ENCODE measurements around the gene B4GALT5.
"Not testable (repeated sequence)": the region's sequence is repeated elsewhere in the genome, so short reads cannot be mapped to it uniquely, and the experiment has no call there.

The B4GALT5 gene

DNA sequence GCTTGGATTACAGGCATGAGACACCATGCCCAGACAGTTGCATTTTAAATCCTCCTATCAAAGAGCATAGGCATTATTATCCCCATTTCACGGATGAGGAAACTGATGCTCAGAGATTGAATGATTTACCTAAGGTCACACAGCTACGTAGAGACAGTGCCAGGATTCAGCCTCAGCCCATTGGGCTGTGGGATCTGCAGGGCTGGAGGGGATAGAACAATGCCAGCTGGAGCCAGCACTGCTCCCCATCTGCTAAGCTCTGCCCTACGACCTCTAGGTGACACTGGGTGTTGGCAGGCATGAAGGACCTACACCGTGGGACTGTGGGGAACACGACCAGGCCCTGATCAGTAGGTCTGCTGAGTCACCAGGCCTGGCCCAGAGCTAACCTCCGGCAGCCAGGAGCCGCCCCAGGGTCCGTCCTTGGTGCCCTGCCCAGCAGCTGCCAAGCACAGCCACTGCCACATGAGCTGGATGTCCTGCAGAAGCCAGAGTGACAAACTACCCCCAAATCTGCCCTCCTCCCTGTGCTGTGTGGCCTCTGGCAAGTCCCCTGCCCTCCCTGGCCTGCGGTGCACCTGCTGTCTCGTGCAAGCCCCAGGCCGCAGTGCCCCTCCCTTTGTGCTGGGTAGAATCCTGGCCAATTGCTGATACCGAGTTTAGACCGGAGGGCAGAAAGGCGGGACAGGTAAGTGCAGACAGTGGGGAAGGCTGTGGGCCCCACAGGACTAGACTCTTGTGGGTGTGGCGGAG lies 98.1 kb downstream of the B4GALT5 start:
- TF ChIP-seq GLIS3 (CRISPR knock-in tag; IDR thresholded peaks at IDR 0.05) = no peak
- TF ChIP-seq ZNF70 (CRISPR knock-in tag; IDR thresholded peaks at IDR 0.05) = no peak
- TF ChIP-seq, protein P1, sequence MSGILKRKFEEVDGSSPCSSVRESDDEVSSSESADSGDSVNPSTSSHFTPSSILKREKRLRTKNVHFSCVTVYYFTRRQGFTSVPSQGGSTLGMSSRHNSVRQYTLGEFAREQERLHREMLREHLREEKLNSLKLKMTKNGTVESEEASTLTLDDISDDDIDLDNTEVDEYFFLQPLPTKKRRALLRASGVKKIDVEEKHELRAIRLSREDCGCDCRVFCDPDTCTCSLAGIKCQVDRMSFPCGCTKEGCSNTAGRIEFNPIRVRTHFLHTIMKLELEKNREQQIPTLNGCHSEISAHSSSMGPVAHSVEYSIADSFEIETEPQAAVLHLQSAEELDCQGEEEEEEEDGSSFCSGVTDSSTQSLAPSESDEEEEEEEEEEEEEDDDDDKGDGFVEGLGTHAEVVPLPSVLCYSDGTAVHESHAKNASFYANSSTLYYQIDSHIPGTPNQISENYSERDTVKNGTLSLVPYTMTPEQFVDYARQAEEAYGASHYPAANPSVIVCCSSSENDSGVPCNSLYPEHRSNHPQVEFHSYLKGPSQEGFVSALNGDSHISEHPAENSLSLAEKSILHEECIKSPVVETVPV (CRISPR knock-in tag; IDR thresholded peaks at IDR 0.05) = no peak
- no peak for TF ChIP-seq SNAI2 (CRISPR knock-in tag; IDR thresholded peaks at IDR 0.05)
- no peak for TF ChIP-seq TCF4 (CRISPR knock-in tag; IDR thresholded peaks at IDR 0.05; ENCODE audit: borderline replicate concordance)
- TF ChIP-seq ZC3H10 (CRISPR knock-in tag; IDR thresholded peaks at IDR 0.05) = no peak
- TF ChIP-seq ZNF565 (CRISPR knock-in tag; conservative IDR thresholded peaks at IDR 0.05; ENCODE audit: low read depth) = no peak
- ATAC-seq = no peak

DNA sequence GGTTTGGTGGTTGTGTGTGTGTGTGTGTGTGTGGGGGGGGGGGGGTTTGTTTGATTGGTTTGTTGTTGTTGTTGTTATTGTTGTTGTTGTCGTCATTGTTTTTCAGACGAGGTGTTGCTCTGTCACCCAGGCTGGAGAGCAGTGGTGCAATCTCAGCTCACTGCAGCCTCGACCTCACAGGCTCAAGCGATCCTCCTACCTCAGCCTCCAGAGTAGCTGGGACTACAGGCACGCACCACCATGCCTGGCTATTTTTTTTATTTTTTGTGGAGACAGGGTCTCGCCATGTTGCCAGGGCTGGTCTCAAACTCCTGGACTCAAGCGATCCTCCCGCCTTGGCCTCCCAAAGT lies 98.7 kb downstream of the B4GALT5 start:
- ATAC-seq = not testable (repeated sequence)

DNA sequence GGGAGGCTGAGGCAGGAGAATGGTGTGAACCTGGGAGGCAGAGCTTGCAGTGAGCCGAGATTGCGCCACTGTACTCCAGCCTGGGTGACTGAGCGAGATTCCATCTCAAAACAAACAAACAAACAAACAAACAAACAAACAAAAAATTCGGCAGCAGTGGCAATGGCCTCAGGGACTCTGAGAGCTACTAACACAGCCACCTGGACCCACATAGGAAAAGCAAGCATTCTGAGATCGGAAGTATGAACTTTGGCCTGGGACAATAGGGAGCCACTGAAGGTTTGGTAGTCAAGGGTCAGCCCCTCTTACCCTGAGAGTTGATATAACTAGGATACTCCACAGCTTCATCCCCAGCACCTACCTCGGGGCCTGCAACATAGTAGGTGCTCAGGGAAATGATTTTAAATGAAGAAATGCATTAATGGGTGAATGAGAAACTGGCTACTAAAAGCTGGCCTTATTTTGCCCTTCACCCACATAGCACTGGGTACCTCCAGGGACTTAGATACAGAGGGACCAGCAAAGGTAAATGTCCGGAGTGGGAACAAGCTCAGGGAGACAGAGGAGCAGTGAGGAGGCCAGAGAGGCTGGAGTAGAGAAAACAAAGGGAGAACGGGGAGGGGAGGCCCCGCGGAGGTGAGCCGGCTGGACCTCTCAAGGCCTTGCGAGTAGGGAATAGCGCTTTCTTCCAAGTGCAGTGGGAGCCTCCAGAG lies 99.2 kb downstream of the B4GALT5 start:
- ATAC-seq = no peak
- TF ChIP-seq GLIS3 (CRISPR knock-in tag; IDR thresholded peaks at IDR 0.05) (no peak), ZFP3 (CRISPR knock-in tag; IDR thresholded peaks at IDR 0.05) (no peak), TOX (CRISPR knock-in tag; IDR thresholded peaks at IDR 0.05; ENCODE audit: borderline replicate concordance) (no peak), ISL1 (CRISPR knock-in tag; IDR thresholded peaks at IDR 0.05) (no peak), SNAI2 (CRISPR knock-in tag; IDR thresholded peaks at IDR 0.05) (no peak), BACH2 (CRISPR knock-in tag; IDR thresholded peaks at IDR 0.05; ENCODE audit: borderline replicate concordance) (no peak), CSDC2 (CRISPR knock-in tag; IDR thresholded peaks at IDR 0.05) (no peak), PPARA (CRISPR knock-in tag; IDR thresholded peaks at IDR 0.05; ENCODE audit: borderline replicate concordance) (no peak), ZFP30 (CRISPR knock-in tag; IDR thresholded peaks at IDR 0.05) (no peak), ARNTL (CRISPR knock-in tag; IDR thresholded peaks at IDR 0.05; ENCODE audit: borderline replicate concordance, low read depth) (no peak), ZNF565 (CRISPR knock-in tag; conservative IDR thresholded peaks at IDR 0.05; ENCODE audit: low read depth) (no peak), RARB (CRISPR knock-in tag; IDR thresholded peaks at IDR 0.05) (no peak)
- TF ChIP-seq, protein P2, sequence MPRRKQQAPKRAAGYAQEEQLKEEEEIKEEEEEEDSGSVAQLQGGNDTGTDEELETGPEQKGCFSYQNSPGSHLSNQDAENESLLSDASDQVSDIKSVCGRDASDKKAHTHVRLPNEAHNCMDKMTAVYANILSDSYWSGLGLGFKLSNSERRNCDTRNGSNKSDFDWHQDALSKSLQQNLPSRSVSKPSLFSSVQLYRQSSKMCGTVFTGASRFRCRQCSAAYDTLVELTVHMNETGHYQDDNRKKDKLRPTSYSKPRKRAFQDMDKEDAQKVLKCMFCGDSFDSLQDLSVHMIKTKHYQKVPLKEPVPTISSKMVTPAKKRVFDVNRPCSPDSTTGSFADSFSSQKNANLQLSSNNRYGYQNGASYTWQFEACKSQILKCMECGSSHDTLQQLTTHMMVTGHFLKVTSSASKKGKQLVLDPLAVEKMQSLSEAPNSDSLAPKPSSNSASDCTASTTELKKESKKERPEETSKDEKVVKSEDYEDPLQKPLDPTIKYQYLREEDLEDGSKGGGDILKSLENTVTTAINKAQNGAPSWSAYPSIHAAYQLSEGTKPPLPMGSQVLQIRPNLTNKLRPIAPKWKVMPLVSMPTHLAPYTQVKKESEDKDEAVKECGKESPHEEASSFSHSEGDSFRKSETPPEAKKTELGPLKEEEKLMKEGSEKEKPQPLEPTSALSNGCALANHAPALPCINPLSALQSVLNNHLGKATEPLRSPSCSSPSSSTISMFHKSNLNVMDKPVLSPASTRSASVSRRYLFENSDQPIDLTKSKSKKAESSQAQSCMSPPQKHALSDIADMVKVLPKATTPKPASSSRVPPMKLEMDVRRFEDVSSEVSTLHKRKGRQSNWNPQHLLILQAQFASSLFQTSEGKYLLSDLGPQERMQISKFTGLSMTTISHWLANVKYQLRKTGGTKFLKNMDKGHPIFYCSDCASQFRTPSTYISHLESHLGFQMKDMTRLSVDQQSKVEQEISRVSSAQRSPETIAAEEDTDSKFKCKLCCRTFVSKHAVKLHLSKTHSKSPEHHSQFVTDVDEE (CRISPR knock-in tag; IDR thresholded peaks at IDR 0.05) = no peak
- TF ChIP-seq, protein P3, sequence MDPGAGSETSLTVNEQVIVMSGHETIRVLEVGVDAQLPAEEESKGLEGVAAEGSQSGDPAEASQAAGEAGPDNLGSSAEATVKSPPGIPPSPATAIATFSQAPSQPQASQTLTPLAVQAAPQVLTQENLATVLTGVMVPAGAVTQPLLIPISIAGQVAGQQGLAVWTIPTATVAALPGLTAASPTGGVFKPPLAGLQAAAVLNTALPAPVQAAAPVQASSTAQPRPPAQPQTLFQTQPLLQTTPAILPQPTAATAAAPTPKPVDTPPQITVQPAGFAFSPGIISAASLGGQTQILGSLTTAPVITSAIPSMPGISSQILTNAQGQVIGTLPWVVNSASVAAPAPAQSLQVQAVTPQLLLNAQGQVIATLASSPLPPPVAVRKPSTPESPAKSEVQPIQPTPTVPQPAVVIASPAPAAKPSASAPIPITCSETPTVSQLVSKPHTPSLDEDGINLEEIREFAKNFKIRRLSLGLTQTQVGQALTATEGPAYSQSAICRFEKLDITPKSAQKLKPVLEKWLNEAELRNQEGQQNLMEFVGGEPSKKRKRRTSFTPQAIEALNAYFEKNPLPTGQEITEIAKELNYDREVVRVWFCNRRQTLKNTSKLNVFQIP (CRISPR knock-in tag; IDR thresholded peaks at IDR 0.05; ENCODE audit: borderline replicate concordance, low read depth) = no peak
- TF ChIP-seq, protein P1 (CRISPR knock-in tag; IDR thresholded peaks at IDR 0.05) = no peak

DNA sequence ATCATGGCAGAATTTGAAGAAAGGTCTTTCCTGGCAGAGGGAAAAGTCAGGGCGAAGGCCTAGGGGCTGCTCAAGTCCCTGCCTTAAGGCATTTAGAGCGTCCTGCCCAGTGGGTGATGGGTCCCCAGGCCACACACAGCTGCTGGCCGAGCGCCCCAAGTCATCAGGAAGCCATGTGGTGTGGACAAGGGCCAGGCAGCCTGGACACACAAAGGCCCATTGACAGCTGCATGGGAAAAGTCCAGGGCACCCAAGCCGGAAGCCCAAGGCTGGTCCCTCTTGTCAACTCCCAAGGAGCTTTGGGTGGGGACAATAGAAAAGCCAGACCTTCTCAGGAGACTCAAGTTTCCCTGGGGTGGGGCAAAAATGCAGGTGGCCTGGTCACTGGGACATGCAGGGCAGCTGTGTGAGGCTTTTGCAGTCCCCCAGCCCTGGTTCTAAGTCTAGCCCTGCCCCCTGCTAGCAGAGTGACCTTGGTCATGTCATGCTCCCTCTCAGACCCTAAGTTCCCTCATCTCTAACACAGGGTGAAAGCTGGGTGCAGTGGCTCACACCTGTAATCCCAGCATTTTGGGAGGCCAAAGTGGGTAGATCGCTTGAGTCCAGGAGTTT lies 101.4 kb downstream of the B4GALT5 start:
- no peak for ATAC-seq
- TF ChIP-seq CSDC2 (CRISPR knock-in tag; IDR thresholded peaks at IDR 0.05) = no peak
- no peak for TF ChIP-seq ISL1 (CRISPR knock-in tag; IDR thresholded peaks at IDR 0.05)
- no peak for TF ChIP-seq ZC3H10 (CRISPR knock-in tag; IDR thresholded peaks at IDR 0.05)
- TF ChIP-seq ARNTL (CRISPR knock-in tag; IDR thresholded peaks at IDR 0.05; ENCODE audit: borderline replicate concordance, low read depth) = no peak
- TF ChIP-seq, protein P1 (CRISPR knock-in tag; IDR thresholded peaks at IDR 0.05) = no peak
- TF ChIP-seq ZNF8 (CRISPR knock-in tag; IDR thresholded peaks at IDR 0.05) = no peak
- TF ChIP-seq, protein P3 (CRISPR knock-in tag; IDR thresholded peaks at IDR 0.05; ENCODE audit: borderline replicate concordance, low read depth) = no peak
- no peak for TF ChIP-seq PPARA (CRISPR knock-in tag; IDR thresholded peaks at IDR 0.05; ENCODE audit: borderline replicate concordance)
- TF ChIP-seq ESRRG (CRISPR knock-in tag; IDR thresholded peaks at IDR 0.05) = no peak
- TF ChIP-seq, protein P4, sequence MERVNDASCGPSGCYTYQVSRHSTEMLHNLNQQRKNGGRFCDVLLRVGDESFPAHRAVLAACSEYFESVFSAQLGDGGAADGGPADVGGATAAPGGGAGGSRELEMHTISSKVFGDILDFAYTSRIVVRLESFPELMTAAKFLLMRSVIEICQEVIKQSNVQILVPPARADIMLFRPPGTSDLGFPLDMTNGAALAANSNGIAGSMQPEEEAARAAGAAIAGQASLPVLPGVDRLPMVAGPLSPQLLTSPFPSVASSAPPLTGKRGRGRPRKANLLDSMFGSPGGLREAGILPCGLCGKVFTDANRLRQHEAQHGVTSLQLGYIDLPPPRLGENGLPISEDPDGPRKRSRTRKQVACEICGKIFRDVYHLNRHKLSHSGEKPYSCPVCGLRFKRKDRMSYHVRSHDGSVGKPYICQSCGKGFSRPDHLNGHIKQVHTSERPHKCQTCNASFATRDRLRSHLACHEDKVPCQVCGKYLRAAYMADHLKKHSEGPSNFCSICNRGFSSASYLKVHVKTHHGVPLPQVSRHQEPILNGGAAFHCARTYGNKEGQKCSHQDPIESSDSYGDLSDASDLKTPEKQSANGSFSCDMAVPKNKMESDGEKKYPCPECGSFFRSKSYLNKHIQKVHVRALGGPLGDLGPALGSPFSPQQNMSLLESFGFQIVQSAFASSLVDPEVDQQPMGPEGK (CRISPR knock-in tag; IDR thresholded peaks at IDR 0.05; ENCODE audit: borderline replicate concordance) = no peak

Measured in SK-N-SH treated with all-trans-retinoic acid at 6 μM for 48 hours (cell line).